Measurements from ENCODE around the gene KLK1.

The KLK1 gene

GRCh38 chr19:50808856-50809255, 14.7 kb downstream of the KLK1 start:
- Histone ChIP-seq H3K79me2 (no peaks in the 10 kb centered on the region), H3K4me3 (ENCODE audit: low read depth, low read length) (no peak overlapping the region), H3K27me3 (ENCODE audit: control insufficient read depth, insufficient read depth, low read length) (no peaks in the 10 kb centered on the region), H2AFZ (no peak overlapping the region), H3K27ac (no peak overlapping the region), H3K36me3 (ENCODE audit: control insufficient read depth, insufficient read depth, low read length) (no peaks in the 10 kb centered on the region), H3K9me3 (ENCODE audit: control insufficient read depth, low read length) (no peaks in the 10 kb centered on the region), H3K9ac (no peak overlapping the region), H3K4me2 (ENCODE audit: low read length) (no peak overlapping the region), H3K4me1 (no peaks in the 10 kb centered on the region)
- TF ChIP-seq CTCF (IDR thresholded peaks at IDR 0.05): no peak

DNA sequence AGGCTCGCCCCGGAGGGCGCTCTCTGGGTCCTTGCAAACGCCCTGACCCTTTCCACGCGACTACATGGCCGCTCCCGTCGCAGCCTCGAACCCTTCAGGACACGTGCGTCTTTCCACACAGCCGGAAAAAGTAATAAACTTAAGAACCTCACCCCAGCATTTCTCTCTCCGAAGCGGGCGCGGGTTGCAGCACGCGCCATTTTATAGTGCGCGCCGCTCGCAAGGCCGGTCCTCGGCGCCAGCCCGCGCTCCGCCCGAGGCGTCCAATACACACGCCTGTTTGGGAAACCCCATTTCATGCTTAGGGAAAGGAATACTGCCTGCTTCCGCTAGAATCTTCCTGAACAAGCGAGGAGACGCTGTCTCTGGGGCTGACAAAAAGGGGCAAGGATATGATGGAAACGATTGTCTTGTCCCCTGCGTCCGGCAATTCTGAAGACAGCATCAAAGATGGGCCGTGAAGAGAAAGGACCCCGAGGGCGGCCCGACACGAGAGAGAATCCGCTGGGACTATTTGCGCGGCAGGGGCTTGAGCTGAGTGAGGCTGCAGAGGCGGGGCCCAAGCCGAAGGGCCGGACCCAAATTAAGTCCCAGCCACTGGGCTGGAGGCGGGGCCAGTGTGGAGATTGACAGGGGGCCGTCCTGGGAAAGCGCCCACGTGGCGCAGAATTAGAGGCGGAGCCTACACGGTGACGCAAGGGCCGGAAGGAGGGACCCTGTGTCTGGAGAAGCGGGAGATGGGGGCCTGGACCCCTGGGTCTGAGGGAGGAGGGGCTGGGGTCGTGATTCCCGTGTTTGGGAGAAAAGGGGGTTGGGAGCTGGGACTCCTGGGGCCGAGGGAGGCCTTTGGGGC, 18.9 kb downstream of the KLK1 start:
- peak overlapping the region; percentile 97 for H3K27ac ChIP-seq
- no peaks in the 10 kb centered on the region for H3K27me3 ChIP-seq (ENCODE audit: control insufficient read depth, insufficient read depth, low read length)
- no peaks in the 10 kb centered on the region for H3K9me3 ChIP-seq (ENCODE audit: control insufficient read depth, low read length)
- H3K79me2 ChIP-seq: peaks cover 12% of the 10 kb centered on the region
- peaks cover 9% of the 10 kb centered on the region for H3K4me1 ChIP-seq
- no peaks in the 10 kb centered on the region for H3K36me3 ChIP-seq (ENCODE audit: control insufficient read depth, insufficient read depth, low read length)
- peak overlapping the region; percentile 81 for H3K4me3 ChIP-seq (ENCODE audit: low read depth, low read length)
- TF ChIP-seq CTCF (IDR thresholded peaks at IDR 0.05): no peak
- peak overlapping the region; percentile 83 for H3K4me2 ChIP-seq (ENCODE audit: low read length)
- peak overlapping the region; percentile 56 for H3K9ac ChIP-seq
- peak overlapping the region; percentile 85 for H2AFZ ChIP-seq

- no peak for TF ChIP-seq CTCF (IDR thresholded peaks at IDR 0.05)
- Histone ChIP-seq H3K4me2 (ENCODE audit: low read length) (peak overlapping the region; percentile 83), H3K27ac (peak overlapping the region; percentile 97), H3K9ac (peak overlapping the region; percentile 56), H2AFZ (peak overlapping the region; percentile 85), H3K79me2 (peaks cover 12% of the 10 kb centered on the region), H3K36me3 (ENCODE audit: control insufficient read depth, insufficient read depth, low read length) (no peaks in the 10 kb centered on the region), H3K9me3 (ENCODE audit: control insufficient read depth, low read length) (no peaks in the 10 kb centered on the region), H3K27me3 (ENCODE audit: control insufficient read depth, insufficient read depth, low read length) (no peaks in the 10 kb centered on the region), H3K4me3 (ENCODE audit: low read depth, low read length) (peak overlapping the region; percentile 81), H3K4me1 (peaks cover 9% of the 10 kb centered on the region)
Observed at GRCh38 chr19:50803633-50804419, 19.8 kb downstream of the KLK1 start.

DNA sequence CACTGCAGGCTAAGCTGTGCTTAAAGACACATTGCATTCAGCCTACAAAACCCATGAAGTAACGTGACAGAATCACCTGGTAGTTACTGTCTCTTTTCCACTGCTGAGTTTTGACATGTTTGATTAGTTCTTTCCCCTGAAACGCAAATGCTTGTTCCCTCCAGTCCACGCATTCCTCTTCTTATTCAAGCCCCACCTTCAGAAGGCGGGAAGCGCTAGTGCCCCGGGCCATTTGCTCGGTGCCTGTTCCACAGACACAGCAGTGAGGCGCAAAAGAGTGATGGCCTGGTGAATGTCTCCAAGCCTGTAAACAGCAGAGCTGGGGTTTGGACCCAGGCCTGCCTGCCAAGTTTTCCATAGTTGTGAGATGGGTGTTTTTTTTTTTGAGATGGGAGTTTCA, 22.5 kb downstream of the KLK1 start:
- Histone ChIP-seq H3K27me3 (ENCODE audit: control insufficient read depth, insufficient read depth, low read length) (no peaks in the 10 kb centered on the region), H3K9ac (no peak overlapping the region), H3K4me1 (peaks cover 9% of the 10 kb centered on the region), H3K36me3 (ENCODE audit: control insufficient read depth, insufficient read depth, low read length) (no peaks in the 10 kb centered on the region), H3K4me3 (ENCODE audit: low read depth, low read length) (no peak overlapping the region), H3K27ac (no peak overlapping the region), H2AFZ (no peak overlapping the region), H3K79me2 (peaks cover 12% of the 10 kb centered on the region), H3K4me2 (ENCODE audit: low read length) (no peak overlapping the region), H3K9me3 (ENCODE audit: control insufficient read depth, low read length) (no peaks in the 10 kb centered on the region)
- no peak for TF ChIP-seq CTCF (IDR thresholded peaks at IDR 0.05)
